Fibroblast of the conjunctiva (primary cell): ENCODE results near the gene CDC123.
A peak's percentile ranks its signal among the peaks of the same experiment; 100 is the strongest.
"Not testable (repeated sequence)": the region's sequence is repeated elsewhere in the genome, so short reads cannot be mapped to it uniquely, and the experiment has no call there.

Experiments
- DNase-seq: peaks from one replicate; pipeline ENCODE4 v3.0.0-alpha.2; 2010; ENCODE audit warnings: low read depth

CDC123 gene

GRCh38 chr10:12191715-12192114 lies 4.3 kb upstream of the CDC123 start:
- peak; percentile 10 for DNase-seq

- peak; percentile 33 for DNase-seq
These were observed 2.8 kb upstream of the CDC123 start for GRCh38 chr10:12193193-12193592.

- peak; percentile 9 for DNase-seq
These were observed 1.2 kb upstream of the CDC123 start for GRCh38 chr10:12194752-12195271.

- no peak for DNase-seq
These were observed 746 bp upstream of the CDC123 start for GRCh38 chr10:12195281-12195602.

GRCh38 chr10:12196531-12197211 lies 683 bp downstream of the CDC123 start:
- no peak for DNase-seq

GRCh38 chr10:12198156-12198555 lies 2.2 kb downstream of the CDC123 start:
- no peak for DNase-seq

GRCh38 chr10:12200850-12201249 lies 4.9 kb downstream of the CDC123 start:
- no peak for DNase-seq

GRCh38 chr10:12201543-12201942 lies 5.6 kb downstream of the CDC123 start:
- no peak for DNase-seq

GRCh38 chr10:12202226-12202625 lies 6.2 kb downstream of the CDC123 start:
- DNase-seq: no peak

GRCh38 chr10:12205082-12205481 lies 9.1 kb downstream of the CDC123 start:
- DNase-seq: no peak

- no peak for DNase-seq
These were observed 11.1 kb downstream of the CDC123 start for GRCh38 chr10:12207114-12207513.

- DNase-seq: no peak
These were observed 12.5 kb downstream of the CDC123 start for GRCh38 chr10:12208460-12208859.

GRCh38 chr10:12212454-12212853 lies 16.5 kb downstream of the CDC123 start:
- no peak for DNase-seq

GRCh38 chr10:12213621-12214020 lies 17.6 kb downstream of the CDC123 start:
- DNase-seq: no peak

- DNase-seq: no peak
These were observed 18.1 kb downstream of the CDC123 start for GRCh38 chr10:12214093-12214492.

- DNase-seq: peak; percentile 51
These were observed 18.8 kb downstream of the CDC123 start for GRCh38 chr10:12214763-12215218.

- DNase-seq: no peak
These were observed 23.0 kb downstream of the CDC123 start for GRCh38 chr10:12218991-12219390.

- DNase-seq: no peak
These were observed 25.6 kb downstream of the CDC123 start for GRCh38 chr10:12221323-12222298.

GRCh38 chr10:12225444-12225843 lies 29.5 kb downstream of the CDC123 start:
- no peak for DNase-seq

GRCh38 chr10:12226438-12226837 lies 30.4 kb downstream of the CDC123 start:
- not testable (repeated sequence) for DNase-seq

GRCh38 chr10:12228851-12229250 lies 32.9 kb downstream of the CDC123 start:
- no peak for DNase-seq

- not testable (repeated sequence) for DNase-seq
These were observed 38.7 kb downstream of the CDC123 start for GRCh38 chr10:12234687-12235086.

GRCh38 chr10:12235116-12235694 lies 39.2 kb downstream of the CDC123 start:
- DNase-seq: no peak
